Karpas-422 (cell line): ENCODE data around the gene ATN1. TPM values are rescaled to one million over a fixed set of nuclear protein-coding genes. Genes with fewer than 3 reads are reported as not detected.
A peak's percentile ranks its signal among the peaks of the same experiment; 100 is the strongest.

Source experiments
- DNase-seq: peaks from one replicate; pipeline ENCODE4 v3.0.0-alpha.2; 2015
- H2AFZ ChIP-seq: fragments of 200-600 bp; sonication (generic); 2 replicates; pipeline ENCODE4 v1.6.1; 2014; ENCODE audit warnings: antibody characterized with exemption, low read length, mixed read lengths
- H3K27ac ChIP-seq: fragments of 200-600 bp; sonication (generic); 2 replicates; pipeline ENCODE4 v1.5.1; 2014; ENCODE audit warnings: mild to moderate bottlenecking, low read length, moderate library complexity
- H3K27me3 ChIP-seq: fragments of 200-600 bp; sonication (generic); 2 replicates; pipeline ENCODE4 v1.6.1; 2014; ENCODE audit warnings: low read length, mixed read lengths
- H3K36me3 ChIP-seq: fragments of 200-600 bp; sonication (generic); 2 replicates; pipeline ENCODE4 v1.6.1; 2014; ENCODE audit warnings: low read length, mixed read lengths; ENCODE audit not compliant: insufficient read depth
- H3K4me1 ChIP-seq: fragments of 200-600 bp; sonication (generic); 2 replicates; pipeline ENCODE4 v1.6.1; 2014; ENCODE audit warnings: mild to moderate bottlenecking, low read length, mixed read lengths
- H3K4me2 ChIP-seq: fragments of 200-600 bp; sonication (generic); 2 replicates; pipeline ENCODE4 v1.6.1; 2014; ENCODE audit warnings: low read length, low read depth, mild to moderate bottlenecking; ENCODE audit not compliant: poor library complexity, severe bottlenecking
- H3K4me3 ChIP-seq: fragments of 200-600 bp; sonication (generic); 2 replicates; pipeline ENCODE4 v1.5.1; 2014; ENCODE audit warnings: mild to moderate bottlenecking, antibody characterized with exemption, low read length, mixed read lengths
- H3K79me2 ChIP-seq: fragments of 200-600 bp; sonication (generic); 2 replicates; pipeline ENCODE4 v1.6.1; 2014; ENCODE audit warnings: mild to moderate bottlenecking, low read length, mixed read lengths
- H3K9ac ChIP-seq: fragments of 200-600 bp; sonication (generic); 2 replicates; pipeline ENCODE4 v1.6.0; 2014; ENCODE audit warnings: low read length
- H3K9me2 ChIP-seq: fragments of 200-600 bp; sonication (generic), shearing (Covaris generic); replicated peaks from 2 replicates; pipeline ENCODE4 v1.6.0; 2014; ENCODE audit warnings: mild to moderate bottlenecking, low read length, moderate library complexity; ENCODE audit not compliant: insufficient read depth
- H3K9me3 ChIP-seq: fragments of 300-700, 200-600 bp; sonication (generic); 2 replicates; pipeline ENCODE4 v1.6.1; 2014; ENCODE audit warnings: low read length, mixed read lengths
- H4K20me1 ChIP-seq: fragments of 200-600 bp; sonication (generic); 2 replicates; pipeline ENCODE4 v1.6.1; 2014; ENCODE audit warnings: mild to moderate bottlenecking, antibody characterized with exemption, low read length, low read depth; ENCODE audit not compliant: insufficient read depth
- total RNA-seq: library from RNA; depleted of rRNA; stranded (reverse); fragments of >200 nt; shearing (Covaris generic); gene quantifications from 2 replicates; pipeline ENCODE4 v1.2.3, GENCODE V29; 2014; ENCODE audit warnings: low replicate concordance

Gene ATN1
- total RNA-seq, 1 experiment from 2014 or later, result 8.8 TPM

DNA sequence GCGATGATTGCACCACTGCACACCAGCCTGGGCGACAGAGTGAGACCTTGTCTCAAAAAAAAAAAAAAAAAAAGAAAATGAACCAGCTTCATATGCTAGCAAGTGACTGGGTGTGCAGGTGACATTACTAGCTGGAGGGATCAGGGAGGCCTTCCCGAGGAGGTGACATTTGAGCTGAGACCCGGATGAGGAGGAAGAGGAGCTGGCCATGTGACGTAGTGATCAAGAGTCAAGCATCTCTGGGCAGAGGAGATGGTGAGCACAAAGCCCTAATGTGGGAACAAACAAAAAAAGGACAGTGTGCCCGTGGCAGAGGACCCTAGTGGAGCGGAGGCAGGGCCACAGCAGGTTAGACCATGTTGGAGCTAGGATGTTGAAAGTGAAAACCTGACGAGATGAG lies 19.9 kb downstream of the ATN1 start:
- H2AFZ ChIP-seq, result no peak overlapping the region
- no peak overlapping the region for H3K4me2 ChIP-seq
- H3K4me1 ChIP-seq, result peaks cover 67% of the 10 kb centered on the region
- H3K27ac ChIP-seq, result peak overlapping the region; percentile 93; the same call in 1 of the 2 replicates
- no peaks in the 10 kb centered on the region for H3K27me3 ChIP-seq
- H3K79me2 ChIP-seq, result peaks cover 14% of the 10 kb centered on the region
- peaks cover 7% of the 10 kb centered on the region; the same call in 1 of the 2 replicates for H3K36me3 ChIP-seq
- DNase-seq, result no peak
- no peaks in the 10 kb centered on the region for H3K9me3 ChIP-seq
- no peaks in the 10 kb centered on the region for H3K9me2 ChIP-seq
- H3K9ac ChIP-seq, result no peak overlapping the region
- H3K4me3 ChIP-seq, result no peak overlapping the region
- no peaks in the 10 kb centered on the region for H4K20me1 ChIP-seq

DNA sequence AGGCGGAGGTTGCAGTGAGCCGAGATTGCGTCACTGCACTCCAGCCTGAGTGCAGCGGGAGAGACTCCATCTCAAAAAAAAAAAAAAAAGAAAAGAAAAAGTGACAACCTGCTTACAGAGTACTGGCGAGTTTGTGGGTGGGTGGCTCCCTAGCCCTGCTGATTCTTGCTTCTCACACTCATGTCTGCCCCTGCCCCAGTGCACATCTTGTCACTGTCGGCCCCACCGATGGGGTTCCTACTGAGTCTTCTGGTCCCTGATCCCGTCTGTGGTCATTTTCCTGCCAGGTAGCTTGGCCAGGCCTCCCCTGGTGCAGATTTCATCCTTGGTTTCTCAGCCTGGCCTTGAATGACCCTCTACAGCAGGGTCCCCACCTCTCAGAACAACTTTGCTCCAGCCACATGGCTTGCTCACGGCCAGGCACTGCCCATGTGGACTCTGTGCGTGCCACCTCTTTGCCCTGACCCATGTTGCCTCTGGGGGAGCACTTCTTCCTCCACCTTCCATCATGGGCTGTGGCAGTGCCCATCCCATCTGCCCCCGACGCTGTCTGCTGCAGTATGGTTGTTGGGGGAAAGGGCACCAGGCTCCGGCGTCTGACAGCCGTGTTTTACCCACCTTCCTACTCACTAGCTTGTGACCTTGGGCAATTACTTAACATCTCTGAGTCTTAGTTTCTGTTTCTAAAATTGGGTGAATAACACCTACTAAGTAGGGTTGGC lies 21.3 kb downstream of the ATN1 start:
- H3K79me2 ChIP-seq, result peaks cover 21% of the 10 kb centered on the region
- peaks cover 11% of the 10 kb centered on the region; the same call in 1 of the 2 replicates for H3K36me3 ChIP-seq
- H3K27me3 ChIP-seq, result no peaks in the 10 kb centered on the region
- H3K9me3 ChIP-seq, result no peaks in the 10 kb centered on the region
- no peaks in the 10 kb centered on the region for H3K9me2 ChIP-seq
- peaks cover 69% of the 10 kb centered on the region for H3K4me1 ChIP-seq
- peaks cover under 1% of the 10 kb centered on the region; the same call in 1 of the 2 replicates for H4K20me1 ChIP-seq
- H2AFZ ChIP-seq, result peak overlapping the region; percentile 17; the same call in 1 of the 2 replicates
- H3K27ac ChIP-seq, result peak overlapping the region; percentile 50
- H3K9ac ChIP-seq, result no peak overlapping the region
- no peak overlapping the region; the same call in 1 of the 2 replicates for H3K4me3 ChIP-seq
- peak; percentile 62 for DNase-seq
- H3K4me2 ChIP-seq, result peak overlapping the region; percentile 6

DNA sequence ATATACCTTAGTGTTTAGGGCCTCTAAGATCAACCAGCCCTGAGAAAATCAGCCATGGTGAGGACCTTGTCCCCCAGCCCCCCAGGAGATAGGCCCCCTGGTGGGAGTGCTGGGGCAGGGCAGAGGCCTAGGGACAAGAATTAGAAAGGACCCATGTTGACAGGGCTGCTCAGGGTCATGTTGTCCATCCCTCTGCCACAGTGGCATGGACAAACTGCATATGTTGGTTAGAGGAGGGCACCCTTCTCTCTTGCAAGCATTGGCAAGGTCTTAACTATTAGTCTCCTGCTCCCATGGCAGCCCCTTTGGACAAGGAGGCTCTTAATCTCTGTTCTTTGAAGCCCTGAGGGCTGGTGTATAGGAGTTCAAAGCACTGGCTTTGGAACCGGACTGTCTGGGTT lies 22.6 kb downstream of the ATN1 start:
- Histone ChIP-seq H3K9me3 (no peaks in the 10 kb centered on the region), H3K9me2 (no peaks in the 10 kb centered on the region), H2AFZ (no peak overlapping the region; the same call in 1 of the 2 replicates), H3K36me3 (peaks cover 21% of the 10 kb centered on the region), H3K4me2 (peak overlapping the region; percentile 83), H4K20me1 (peaks cover 12% of the 10 kb centered on the region; the same call in 1 of the 2 replicates), H3K4me1 (peaks cover 75% of the 10 kb centered on the region), H3K27me3 (no peaks in the 10 kb centered on the region), H3K27ac (peak overlapping the region; percentile 97), H3K79me2 (peaks cover 29% of the 10 kb centered on the region), H3K4me3 (peak overlapping the region; percentile 96), H3K9ac (peak overlapping the region; percentile 100)
- DNase-seq, result peak; percentile 84

DNA sequence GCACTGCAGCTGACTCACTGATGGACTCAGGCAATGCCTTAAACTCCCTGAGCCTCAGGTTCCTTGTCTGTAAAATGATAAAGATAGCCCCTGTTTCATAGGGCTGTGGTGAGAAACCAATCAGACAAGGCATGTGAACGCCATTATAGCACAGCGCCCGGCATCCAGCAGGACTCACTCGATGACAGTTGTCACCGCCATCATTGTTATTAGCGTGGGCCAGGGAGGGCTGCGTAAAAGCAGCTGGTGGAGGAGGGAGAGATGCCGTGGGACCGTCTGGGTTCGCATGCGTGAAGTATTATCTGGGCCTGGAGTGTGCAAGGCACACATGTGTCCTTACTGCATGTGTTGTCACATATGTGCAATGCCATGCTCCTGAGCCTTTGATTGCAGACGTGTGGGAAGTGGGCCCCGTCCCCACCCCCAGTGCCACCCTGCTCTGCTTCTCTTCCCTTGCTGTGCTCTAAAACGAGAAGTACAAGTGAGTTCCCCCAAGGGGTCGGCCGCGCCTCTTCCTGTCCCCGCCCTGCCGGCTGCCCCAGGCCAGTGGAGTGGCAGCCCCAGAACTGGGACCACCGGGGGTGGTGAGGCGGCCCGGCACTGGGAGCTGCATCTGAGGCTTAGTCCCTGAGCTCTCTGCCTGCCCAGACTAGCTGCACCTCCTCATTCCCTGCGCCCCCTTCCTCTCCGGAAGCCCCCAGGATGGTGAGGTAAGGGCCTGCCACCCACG lies 23.2 kb downstream of the ATN1 start, which contains the start of gene PTPN6:
Gene PTPN6 (plus strand): TSS at position 546 of the 730 bp plus-strand sequence. CDS start 157 bp downstream, at position 703.
- Histone ChIP-seq H3K4me2 (peak within 1 kb of the TSS; percentile 83), H3K4me1 (peaks cover 75% of the 10 kb centered on the region), H3K9ac (peak within 1 kb of the TSS; percentile 100), H3K27ac (peak within 1 kb of the TSS; percentile 97), H3K36me3 (peaks cover 25% of the 10 kb centered on the region), H3K9me3 (no peaks in the 10 kb centered on the region), H3K79me2 (peaks cover 29% of the 10 kb centered on the region), H3K4me3 (peak within 1 kb of the TSS; percentile 96), H3K9me2 (no peaks in the 10 kb centered on the region), H4K20me1 (peaks cover 12% of the 10 kb centered on the region; the same call in 1 of the 2 replicates), H3K27me3 (no peaks in the 10 kb centered on the region), H2AFZ (peak within 1 kb of the TSS; percentile 32; the same call in 1 of the 2 replicates)
- peak; percentile 96 for DNase-seq

DNA sequence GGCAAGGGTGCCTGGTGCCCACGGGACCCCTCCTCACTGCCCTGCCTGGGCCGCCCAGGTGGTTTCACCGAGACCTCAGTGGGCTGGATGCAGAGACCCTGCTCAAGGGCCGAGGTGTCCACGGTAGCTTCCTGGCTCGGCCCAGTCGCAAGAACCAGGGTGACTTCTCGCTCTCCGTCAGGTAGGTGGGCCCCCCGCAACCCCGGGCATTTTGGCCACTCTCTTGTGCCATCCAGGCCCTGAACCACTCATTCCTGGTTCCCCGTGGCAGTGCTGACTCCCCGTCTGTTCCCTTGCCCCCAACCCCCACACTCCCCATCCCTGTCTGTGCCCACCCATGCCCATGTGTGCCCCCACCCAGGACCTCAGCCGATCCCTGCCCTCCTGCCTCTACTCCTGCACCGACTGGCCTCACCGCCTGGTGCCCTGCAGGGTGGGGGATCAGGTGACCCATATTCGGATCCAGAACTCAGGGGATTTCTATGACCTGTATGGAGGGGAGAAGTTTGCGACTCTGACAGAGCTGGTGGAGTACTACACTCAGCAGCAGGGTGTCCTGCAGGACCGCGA lies 23.9 kb downstream of the ATN1 start:
- peaks cover 29% of the 10 kb centered on the region for H3K79me2 ChIP-seq
- peak overlapping the region; percentile 83 for H3K4me2 ChIP-seq
- H4K20me1 ChIP-seq, result peaks cover 12% of the 10 kb centered on the region; the same call in 1 of the 2 replicates
- H3K9me2 ChIP-seq, result no peaks in the 10 kb centered on the region
- H3K4me3 ChIP-seq, result peak overlapping the region; percentile 96
- H3K36me3 ChIP-seq, result peaks cover 25% of the 10 kb centered on the region
- no peaks in the 10 kb centered on the region for H3K9me3 ChIP-seq
- H3K4me1 ChIP-seq, result peaks cover 75% of the 10 kb centered on the region
- peak overlapping the region; percentile 100 for H3K9ac ChIP-seq
- H3K27ac ChIP-seq, result peak overlapping the region; percentile 97
- no peaks in the 10 kb centered on the region for H3K27me3 ChIP-seq
- peak; percentile 69 for DNase-seq
- no peak overlapping the region for H2AFZ ChIP-seq

DNA sequence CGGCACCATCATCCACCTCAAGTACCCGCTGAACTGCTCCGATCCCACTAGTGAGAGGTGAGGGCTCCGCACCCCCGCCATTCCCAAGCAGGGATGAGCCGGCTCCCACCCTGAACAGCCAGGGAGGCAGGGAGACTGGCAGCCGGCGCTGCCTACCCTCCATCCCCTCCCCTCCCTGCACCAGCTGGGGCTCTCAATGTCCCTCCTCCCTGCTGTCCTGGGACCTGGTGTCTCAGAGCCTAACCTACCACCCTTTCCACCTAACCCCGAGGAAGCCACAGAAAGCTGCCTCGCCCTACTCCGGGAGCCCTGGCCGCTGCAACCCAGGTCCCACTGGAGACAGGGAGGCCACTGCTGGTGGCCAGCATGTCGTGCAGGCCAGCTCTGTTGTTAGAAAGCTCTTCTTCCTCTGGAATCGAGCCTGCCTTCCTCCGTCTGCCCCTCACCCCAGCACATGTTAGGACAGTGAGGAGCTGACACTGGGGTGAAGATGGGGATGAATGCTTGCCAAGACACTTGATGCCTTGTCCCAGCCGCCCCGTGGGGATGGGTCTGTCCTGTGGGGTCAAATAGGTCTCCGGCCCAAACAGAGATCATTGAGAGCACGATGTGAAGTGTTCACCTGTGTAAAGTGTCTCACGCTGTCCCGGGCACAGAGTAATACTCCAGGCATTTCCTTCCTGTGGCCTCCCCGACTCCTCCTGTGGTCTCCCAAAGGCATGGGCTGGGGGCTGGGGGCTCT lies 24.5 kb downstream of the ATN1 start:
- H3K4me3 ChIP-seq, result peak overlapping the region; percentile 96
- H3K9ac ChIP-seq, result peak overlapping the region; percentile 100
- peaks cover 29% of the 10 kb centered on the region for H3K79me2 ChIP-seq
- peak; percentile 70 for DNase-seq
- H3K4me1 ChIP-seq, result peaks cover 75% of the 10 kb centered on the region
- H3K9me2 ChIP-seq, result no peaks in the 10 kb centered on the region
- H3K27ac ChIP-seq, result peak overlapping the region; percentile 97
- no peaks in the 10 kb centered on the region for H3K27me3 ChIP-seq
- peak overlapping the region; percentile 83 for H3K4me2 ChIP-seq
- H3K36me3 ChIP-seq, result peaks cover 25% of the 10 kb centered on the region
- peaks cover 12% of the 10 kb centered on the region; the same call in 1 of the 2 replicates for H4K20me1 ChIP-seq
- no peaks in the 10 kb centered on the region for H3K9me3 ChIP-seq
- no peak overlapping the region for H2AFZ ChIP-seq

DNA sequence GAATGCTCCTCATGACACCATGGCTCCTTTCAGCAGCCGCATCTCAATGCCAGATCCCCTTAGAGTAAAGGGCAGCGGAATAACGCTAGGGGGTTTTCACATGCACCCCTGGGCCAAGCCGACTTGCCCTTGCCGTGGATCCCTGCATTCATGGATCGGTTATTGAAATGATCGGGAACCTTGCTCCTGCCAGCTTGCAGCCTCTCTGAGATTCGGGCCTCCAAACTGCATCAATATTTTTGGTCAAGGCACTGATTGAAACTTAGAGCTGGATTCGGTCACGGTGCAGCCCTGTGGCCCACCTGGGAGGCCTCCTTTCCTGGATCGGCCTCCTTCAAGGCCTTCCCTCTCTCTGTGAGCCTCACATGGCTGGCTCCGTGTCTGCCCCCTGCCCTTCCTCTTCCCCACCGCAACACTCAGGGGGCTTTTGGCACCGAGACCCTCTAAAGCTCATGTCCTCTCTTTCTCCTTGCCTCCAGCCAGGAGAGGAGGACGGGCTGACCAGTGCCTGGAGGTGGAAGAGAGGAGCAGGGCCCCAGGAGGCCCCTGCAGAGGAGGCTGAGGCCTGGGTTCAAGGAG lies 25.2 kb downstream of the ATN1 start:
- Histone ChIP-seq H3K4me3 (peak overlapping the region; percentile 96), H4K20me1 (peaks cover 17% of the 10 kb centered on the region; the same call in 1 of the 2 replicates), H3K27ac (peak overlapping the region; percentile 97), H2AFZ (no peak overlapping the region), H3K9me2 (no peaks in the 10 kb centered on the region), H3K36me3 (peaks cover 29% of the 10 kb centered on the region), H3K27me3 (no peaks in the 10 kb centered on the region), H3K4me2 (peak overlapping the region; percentile 83), H3K4me1 (peaks cover 79% of the 10 kb centered on the region), H3K9ac (peak overlapping the region; percentile 100), H3K9me3 (no peaks in the 10 kb centered on the region), H3K79me2 (peaks cover 29% of the 10 kb centered on the region)
- peak; percentile 72 for DNase-seq
